ENCODE results near the gene SULT4A1. TPM values are rescaled to one million over a fixed set of nuclear protein-coding genes. Genes with fewer than 3 reads are reported as not detected.

Gene SULT4A1
- total RNA-seq, 1 donor from 2014 or later: 6.6 TPM

DNA sequence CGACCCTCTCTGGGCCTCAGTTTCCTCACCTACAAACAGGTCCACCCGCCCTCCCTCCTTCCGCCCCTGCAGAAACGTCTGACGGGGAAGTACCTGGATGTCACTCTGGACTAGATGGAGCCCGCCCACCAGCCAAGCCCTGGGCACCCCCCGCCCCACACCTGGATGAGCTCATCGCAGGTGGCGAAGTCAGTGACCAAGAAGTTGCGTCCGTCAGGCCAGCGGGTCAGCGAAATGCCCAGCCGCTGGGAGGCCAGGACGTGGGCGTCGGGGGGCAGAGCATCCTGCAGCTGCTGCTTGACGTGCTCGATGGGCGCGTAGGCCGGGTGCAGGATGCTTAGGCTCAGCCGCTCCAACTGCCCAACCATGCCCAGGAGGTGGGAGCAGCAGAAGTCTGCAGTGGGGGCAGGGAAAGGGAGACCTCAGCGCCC is 28.6 kb upstream of the SULT4A1 start:
- H3K9me3 Mint-ChIP-seq (ENCODE audit: low read depth): no peaks in the 10 kb centered on the region
- TF ChIP-seq, protein P1, sequence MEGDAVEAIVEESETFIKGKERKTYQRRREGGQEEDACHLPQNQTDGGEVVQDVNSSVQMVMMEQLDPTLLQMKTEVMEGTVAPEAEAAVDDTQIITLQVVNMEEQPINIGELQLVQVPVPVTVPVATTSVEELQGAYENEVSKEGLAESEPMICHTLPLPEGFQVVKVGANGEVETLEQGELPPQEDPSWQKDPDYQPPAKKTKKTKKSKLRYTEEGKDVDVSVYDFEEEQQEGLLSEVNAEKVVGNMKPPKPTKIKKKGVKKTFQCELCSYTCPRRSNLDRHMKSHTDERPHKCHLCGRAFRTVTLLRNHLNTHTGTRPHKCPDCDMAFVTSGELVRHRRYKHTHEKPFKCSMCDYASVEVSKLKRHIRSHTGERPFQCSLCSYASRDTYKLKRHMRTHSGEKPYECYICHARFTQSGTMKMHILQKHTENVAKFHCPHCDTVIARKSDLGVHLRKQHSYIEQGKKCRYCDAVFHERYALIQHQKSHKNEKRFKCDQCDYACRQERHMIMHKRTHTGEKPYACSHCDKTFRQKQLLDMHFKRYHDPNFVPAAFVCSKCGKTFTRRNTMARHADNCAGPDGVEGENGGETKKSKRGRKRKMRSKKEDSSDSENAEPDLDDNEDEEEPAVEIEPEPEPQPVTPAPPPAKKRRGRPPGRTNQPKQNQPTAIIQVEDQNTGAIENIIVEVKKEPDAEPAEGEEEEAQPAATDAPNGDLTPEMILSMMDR (IDR thresholded peaks at IDR 0.05; ENCODE audit: unreplicated experiment): no peak
- H3K4me1 Mint-ChIP-seq (ENCODE audit: low read depth): peaks cover under 1% of the 10 kb centered on the region
- H3K36me3 Mint-ChIP-seq (ENCODE audit: insufficient read depth): no peaks in the 10 kb centered on the region
- no peak overlapping the region for H3K4me3 Mint-ChIP-seq (ENCODE audit: low read depth)
- peaks cover 63% of the 10 kb centered on the region for H3K27me3 Mint-ChIP-seq
- DNase-seq (ENCODE audit: low spot score, unreplicated experiment): no peak
- H3K27ac Mint-ChIP-seq: no peak overlapping the region

DNA sequence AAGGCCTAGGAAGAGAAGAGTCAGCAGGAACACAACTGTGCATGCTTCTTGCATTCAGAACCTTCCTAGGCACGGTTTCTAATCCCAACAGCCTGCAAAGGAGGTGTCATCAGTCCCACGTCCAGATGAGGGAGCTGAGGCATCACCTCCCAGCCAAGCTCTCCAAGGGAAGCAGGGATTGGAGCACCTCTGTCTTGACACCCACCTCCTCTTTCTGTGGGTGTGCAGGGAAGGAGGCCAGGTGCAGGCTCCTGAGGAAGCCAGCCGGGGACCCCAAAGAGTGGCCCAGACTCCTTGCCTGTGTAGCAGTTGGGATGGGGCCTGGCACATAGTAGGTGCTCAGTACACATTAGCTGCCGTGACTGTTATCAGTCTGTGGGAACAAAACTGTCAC is 27.5 kb upstream of the SULT4A1 start:
- no peaks in the 10 kb centered on the region for H3K4me1 Mint-ChIP-seq (ENCODE audit: low read depth)
- no peak overlapping the region for H3K27ac Mint-ChIP-seq
- H3K9me3 Mint-ChIP-seq (ENCODE audit: low read depth): no peaks in the 10 kb centered on the region
- no peaks in the 10 kb centered on the region for H3K36me3 Mint-ChIP-seq (ENCODE audit: insufficient read depth)
- H3K4me3 Mint-ChIP-seq (ENCODE audit: low read depth): no peak overlapping the region
- DNase-seq (ENCODE audit: low spot score, unreplicated experiment): no peak
- TF ChIP-seq, protein P1 (IDR thresholded peaks at IDR 0.05; ENCODE audit: unreplicated experiment): no peak
- H3K27me3 Mint-ChIP-seq: peaks cover 62% of the 10 kb centered on the region

DNA sequence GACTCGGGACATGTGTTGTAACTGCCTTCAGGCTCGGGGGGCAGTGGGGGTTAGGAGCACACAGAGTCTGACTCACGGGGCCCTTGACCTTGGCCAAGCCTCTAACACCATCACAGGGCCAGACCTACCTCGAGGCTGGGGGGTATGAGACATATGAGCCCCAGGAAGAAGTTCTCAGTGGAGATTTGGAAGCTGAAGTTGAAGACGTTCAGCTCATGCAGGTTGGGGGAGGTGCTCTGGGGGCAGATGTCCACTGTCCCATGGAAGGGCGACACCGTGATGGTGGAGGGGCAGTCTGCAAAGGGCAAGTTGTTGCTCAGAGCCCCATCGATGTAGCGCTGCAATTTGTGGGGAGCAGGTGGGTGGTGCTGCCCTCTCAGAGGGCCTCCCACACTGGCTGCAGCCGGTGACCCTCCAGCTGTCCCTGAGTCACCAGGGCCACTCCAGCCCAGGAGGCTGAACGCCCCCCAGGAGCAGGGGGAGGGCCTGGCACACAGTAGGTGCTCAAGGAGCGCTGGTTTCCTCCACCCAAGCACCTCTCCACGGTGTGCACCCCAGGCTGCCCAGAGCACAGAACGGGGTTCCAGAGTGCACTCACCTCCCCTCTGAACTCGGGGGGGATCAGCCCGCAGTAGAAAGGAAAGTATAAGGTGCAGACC is 27.0 kb upstream of the SULT4A1 start:
- Mint-ChIP-seq H3K9me3 (ENCODE audit: low read depth) (no peaks in the 10 kb centered on the region), H3K4me3 (ENCODE audit: low read depth) (no peak overlapping the region)
- TF ChIP-seq, protein P1 (IDR thresholded peaks at IDR 0.05; ENCODE audit: unreplicated experiment): no peak

DNA sequence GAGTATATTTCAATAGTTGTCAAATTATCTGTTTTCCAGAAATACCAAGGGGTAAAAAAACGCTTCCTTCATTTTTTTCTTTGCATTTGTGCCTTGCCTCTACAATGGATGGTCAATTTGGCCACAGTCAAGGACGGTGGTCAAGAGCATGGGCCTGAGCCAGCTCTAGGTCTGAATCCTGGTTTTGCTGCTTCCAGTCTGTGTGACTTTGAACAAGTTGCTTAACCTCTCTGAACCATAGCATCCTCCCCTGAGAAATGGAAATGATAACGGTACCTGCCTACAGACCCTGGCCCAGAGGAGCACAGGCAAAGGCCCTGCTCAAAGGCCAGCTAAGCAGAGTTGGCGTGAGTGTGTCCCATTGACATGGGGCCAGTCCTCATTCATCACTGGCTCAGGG is 26.4 kb upstream of the SULT4A1 start:
- no peak for DNase-seq (ENCODE audit: low spot score, unreplicated experiment)
- no peaks in the 10 kb centered on the region for H3K4me1 Mint-ChIP-seq (ENCODE audit: low read depth)
- no peak overlapping the region for H3K4me3 Mint-ChIP-seq (ENCODE audit: low read depth)
- TF ChIP-seq, protein P1 (IDR thresholded peaks at IDR 0.05; ENCODE audit: unreplicated experiment): no peak
- no peaks in the 10 kb centered on the region for H3K36me3 Mint-ChIP-seq (ENCODE audit: insufficient read depth)
- H3K27ac Mint-ChIP-seq: no peak overlapping the region
- peaks cover 59% of the 10 kb centered on the region for H3K27me3 Mint-ChIP-seq
- no peaks in the 10 kb centered on the region for H3K9me3 Mint-ChIP-seq (ENCODE audit: low read depth)

More for the DNA sequence above, 27.0 kb upstream of the SULT4A1 start:
- no peak for DNase-seq (ENCODE audit: low spot score, unreplicated experiment)
- no peak overlapping the region for H3K27ac Mint-ChIP-seq
- no peaks in the 10 kb centered on the region for H3K36me3 Mint-ChIP-seq (ENCODE audit: insufficient read depth)
- no peaks in the 10 kb centered on the region for H3K4me1 Mint-ChIP-seq (ENCODE audit: low read depth)
- H3K27me3 Mint-ChIP-seq: peaks cover 63% of the 10 kb centered on the region

DNA sequence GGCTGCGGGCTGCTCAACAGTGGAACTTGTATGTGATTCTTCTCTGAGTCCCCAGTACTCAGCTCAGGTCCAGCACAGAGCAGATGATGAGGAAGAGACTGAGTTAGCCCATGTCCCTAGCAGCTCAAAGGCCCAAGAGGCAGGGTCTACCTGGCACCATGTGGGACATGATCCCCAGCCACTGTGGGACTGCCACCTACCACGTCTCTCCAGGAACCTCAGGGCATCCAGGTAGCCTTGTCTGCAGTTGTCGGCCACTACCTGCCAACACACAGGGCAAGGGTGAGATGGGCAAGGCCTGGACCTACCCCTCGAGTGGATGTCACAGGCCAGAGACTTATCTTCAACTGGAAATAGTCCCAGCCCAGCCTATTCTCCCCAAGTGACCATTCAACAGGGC is 25.1 kb upstream of the SULT4A1 start:
- no peaks in the 10 kb centered on the region for H3K4me1 Mint-ChIP-seq (ENCODE audit: low read depth)
- H3K27ac Mint-ChIP-seq: no peak overlapping the region
- no peaks in the 10 kb centered on the region for H3K36me3 Mint-ChIP-seq (ENCODE audit: insufficient read depth)
- TF ChIP-seq, protein P1 (IDR thresholded peaks at IDR 0.05; ENCODE audit: unreplicated experiment): no peak
- DNase-seq (ENCODE audit: low spot score, unreplicated experiment): no peak
- H3K27me3 Mint-ChIP-seq: peaks cover 58% of the 10 kb centered on the region
- no peak overlapping the region for H3K4me3 Mint-ChIP-seq (ENCODE audit: low read depth)
- no peaks in the 10 kb centered on the region for H3K9me3 Mint-ChIP-seq (ENCODE audit: low read depth)
